HG02884 (cell line): ENCODE results near the gene KCNK15.

Source experiments
- ATAC-seq: cut with Tn5 transposase; IDR thresholded peaks from one replicate; pipeline ENCODE4 v1.9.1; 2021; ENCODE audit warnings: mild to moderate bottlenecking, moderate library complexity; ENCODE audit not compliant: unreplicated experiment

Gene KCNK15

GRCh38 chr20:44784688-44785087 lies 39.0 kb downstream of the KCNK15 start:
- ATAC-seq, result no peak

GRCh38 chr20:44785768-44786167 lies 40.1 kb downstream of the KCNK15 start:
- no peak for ATAC-seq

GRCh38 chr20:44787299-44787698 lies 41.6 kb downstream of the KCNK15 start:
- ATAC-seq, result no peak

GRCh38 chr20:44788706-44789456 lies 43.2 kb downstream of the KCNK15 start:
- no peak for ATAC-seq

GRCh38 chr20:44790638-44791393 lies 45.2 kb downstream of the KCNK15 start:
- ATAC-seq, result no peak

- ATAC-seq, result no peak
Observed at GRCh38 chr20:44792796-44793195, 47.1 kb downstream of the KCNK15 start.

GRCh38 chr20:44795836-44796235 lies 50.2 kb downstream of the KCNK15 start:
- ATAC-seq, result no peak

GRCh38 chr20:44796311-44796710 lies 50.6 kb downstream of the KCNK15 start:
- ATAC-seq, result no peak

GRCh38 chr20:44796758-44797457 lies 51.2 kb downstream of the KCNK15 start:
- ATAC-seq, result no peak

- ATAC-seq, result no peak
Observed at GRCh38 chr20:44799691-44800090, 54.0 kb downstream of the KCNK15 start.

- no peak for ATAC-seq
Observed at GRCh38 chr20:44800391-44801046, 54.9 kb downstream of the KCNK15 start.
